AG08396 (cell line): ENCODE measurements around the gene MYH6.
A peak's percentile ranks its signal among the peaks of the same experiment; 100 is the strongest.

ENCODE experiments used
- DNase-seq: peaks from one replicate; pipeline ENCODE4 v3.0.0; 2012; ENCODE audit warnings: low spot score, mixed read lengths

MYH6 gene

GRCh38 chr14:23376482-23377197, 31.4 kb downstream of the MYH6 start, which contains the start of gene CMTM5:
TSS of gene CMTM5 (plus strand) at chr14:23377046. CDS start at chr14:23377252, 206 bp downstream.
- DNase-seq = no peak

GRCh38 chr14:23375527-23376251, 32.4 kb downstream of the MYH6 start:
- no peak for DNase-seq

DNA sequence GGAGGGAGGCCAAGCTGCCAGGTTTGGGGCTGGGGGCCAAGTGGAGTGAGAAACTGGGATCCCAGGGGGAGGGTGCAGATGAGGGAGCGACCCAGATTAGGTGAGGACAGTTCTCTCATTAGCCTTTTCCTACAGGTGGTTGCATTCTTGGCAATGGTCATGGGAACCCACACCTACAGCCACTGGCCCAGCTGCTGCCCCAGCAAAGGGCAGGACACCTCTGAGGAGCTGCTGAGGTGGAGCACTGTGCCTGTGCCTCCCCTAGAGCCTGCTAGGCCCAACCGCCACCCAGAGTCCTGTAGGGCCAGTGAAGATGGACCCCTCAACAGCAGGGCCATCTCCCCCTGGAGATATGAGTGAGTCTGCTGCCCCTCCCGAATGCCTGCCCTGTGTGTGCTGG, 35.0 kb downstream of the MYH6 start:
- DNase-seq = no peak

GRCh38 chr14:23372509-23372908, 35.6 kb downstream of the MYH6 start, which contains the start of gene IL25:
TSS of gene IL25 (plus strand) at chr14:23372809.
- no peak for DNase-seq

DNA sequence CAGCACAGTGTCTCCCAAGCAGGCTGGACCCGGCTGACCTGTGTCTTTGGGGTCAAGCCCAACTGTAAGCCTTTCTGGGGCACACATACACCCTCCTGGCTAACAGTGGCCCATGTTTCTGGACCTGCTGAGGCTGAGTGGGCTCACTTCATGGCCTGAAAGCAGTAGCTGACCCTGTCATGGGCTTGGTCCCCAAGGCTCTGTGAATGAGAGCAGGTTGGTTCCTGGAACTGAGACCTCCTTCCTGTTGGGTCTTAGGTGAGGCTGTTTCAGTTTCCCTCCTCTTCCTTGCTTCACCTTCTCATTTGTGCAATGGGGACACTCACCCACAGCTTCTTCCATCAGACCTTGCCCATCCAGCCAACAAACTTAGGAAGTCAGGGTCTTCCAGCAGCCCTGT, 36.2 kb downstream of the MYH6 start:
- no peak for DNase-seq

DNA sequence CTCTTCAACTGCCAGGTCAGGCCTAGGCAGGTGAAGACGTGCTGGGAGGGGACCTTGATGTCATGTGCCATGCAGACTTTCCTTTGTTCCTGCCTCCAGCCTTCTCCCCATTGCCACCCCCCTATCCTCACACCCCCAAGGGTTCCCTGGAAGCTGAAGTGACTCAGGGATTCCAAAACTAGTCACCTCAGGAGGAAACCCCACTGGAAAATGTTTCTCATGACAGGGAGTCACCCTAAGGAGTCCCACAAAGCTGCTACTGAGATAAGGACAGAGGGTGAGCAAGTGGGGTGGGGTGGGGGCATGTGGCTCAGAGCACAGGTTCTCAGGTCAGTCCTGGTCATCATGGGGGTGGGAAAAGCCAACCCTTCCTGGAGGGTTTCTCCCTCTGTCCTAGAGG, 37.9 kb downstream of the MYH6 start:
- no peak for DNase-seq

DNA sequence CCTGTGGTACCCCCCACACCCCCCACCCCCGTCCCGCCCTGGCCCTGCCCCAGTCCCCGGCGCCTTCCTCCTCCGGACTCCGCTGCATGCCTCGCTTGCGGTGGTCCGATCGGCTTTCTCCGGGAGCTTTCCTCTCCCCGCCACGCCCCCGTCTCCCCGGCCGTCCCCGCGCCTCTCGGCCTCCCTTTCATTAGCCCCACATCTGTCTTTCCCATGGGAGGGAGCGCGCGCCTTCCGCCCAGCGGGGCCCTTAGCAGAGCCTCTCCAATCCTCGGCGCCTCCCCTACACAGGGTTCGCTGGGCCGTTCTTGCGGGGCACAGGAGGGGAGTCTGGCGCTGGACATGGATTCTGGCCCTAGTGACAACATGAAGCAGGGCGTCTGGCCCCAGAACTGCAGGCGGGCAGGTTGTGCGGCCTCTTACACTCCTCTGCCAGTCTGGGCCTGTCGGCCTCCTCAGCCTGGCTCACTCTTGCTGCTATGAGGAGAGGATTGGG, 41.6 kb downstream of the MYH6 start:
- DNase-seq = peak; percentile 77

DNA sequence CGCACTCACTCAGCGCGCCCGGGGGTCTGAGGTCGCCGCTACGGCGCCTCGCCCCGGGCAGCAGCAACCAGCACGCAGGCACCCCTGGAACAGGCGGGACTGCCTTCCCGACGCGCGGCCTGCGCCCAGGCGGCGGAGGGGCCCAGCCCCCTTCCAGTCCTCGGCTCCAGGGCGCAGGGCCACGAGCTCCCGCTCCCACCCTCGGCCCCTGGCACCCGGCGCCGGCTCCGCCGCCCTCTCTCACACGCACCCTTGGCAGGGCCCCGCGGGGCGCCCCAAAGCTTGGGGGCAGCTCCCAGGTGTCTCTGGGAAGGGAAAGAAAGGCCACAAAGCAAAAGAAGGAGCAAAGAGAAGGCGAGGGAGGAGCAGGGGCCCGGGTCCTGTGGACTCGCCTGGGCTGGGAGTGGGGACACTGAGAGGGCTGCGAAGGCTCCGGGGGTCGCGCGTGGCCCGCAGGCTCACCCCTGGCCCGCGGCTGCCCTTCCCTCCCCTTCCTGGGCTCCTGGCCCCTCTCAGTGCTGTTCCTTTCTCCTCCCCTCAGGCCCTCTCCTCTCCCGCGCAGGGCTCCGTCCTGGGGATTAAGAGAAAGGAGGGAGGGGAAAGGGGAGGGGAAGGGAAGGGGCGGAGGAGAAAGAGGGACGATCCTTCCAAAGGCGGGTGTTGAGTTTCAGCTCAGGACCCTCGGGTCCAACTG, 42.2 kb downstream of the MYH6 start:
- DNase-seq = peak; percentile 46

- DNase-seq = peak; percentile 54
These were observed 42.9 kb downstream of the MYH6 start, which contains the start of gene EFS for GRCh38 chr14:23365036-23365731. TSS of gene EFS (minus strand) at chr14:23365172. CDS start at chr14:23365025, 147 bp downstream.

DNA sequence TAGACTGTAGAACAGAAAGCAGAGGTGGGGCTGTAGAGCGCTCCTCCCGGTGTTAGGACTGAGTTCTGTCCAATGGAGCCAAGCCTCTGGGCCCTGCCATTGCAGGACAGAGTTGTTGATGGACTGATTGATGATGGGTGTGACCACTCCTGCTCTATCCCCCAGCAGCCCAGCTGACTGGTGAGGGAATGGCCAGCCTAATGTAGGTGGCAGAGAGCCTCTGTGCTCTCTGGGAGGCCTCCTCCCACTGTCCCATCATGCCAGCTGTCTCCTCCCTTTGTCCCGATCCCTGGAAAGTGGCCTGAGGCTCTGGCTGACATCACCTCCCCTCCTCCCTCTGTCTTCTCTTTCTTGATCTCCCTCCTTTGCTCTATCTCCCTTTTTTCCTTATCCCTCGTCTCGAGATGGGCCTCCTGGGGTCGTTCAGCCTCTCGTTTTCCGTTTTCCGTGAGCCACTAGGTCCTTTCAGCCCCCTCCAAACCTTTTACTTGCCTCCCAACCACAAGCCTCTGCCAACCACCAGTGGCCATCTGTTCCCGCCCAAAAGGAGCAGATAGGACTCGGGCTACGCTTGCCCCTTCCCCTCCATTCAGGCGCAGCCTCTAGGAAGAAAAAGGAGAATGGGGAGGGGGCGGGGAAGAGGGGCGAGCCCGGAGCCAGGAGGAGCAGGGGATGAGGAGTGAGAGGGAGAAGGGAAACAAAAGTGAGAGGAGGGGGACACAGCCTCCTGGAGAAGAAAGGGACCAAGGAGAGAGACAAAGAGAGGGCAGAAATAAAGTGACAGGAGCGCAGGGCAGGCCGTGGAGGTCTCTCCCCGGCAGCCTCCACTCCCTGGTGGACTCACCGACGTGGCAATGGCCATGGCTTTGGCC, 43.7 kb downstream of the MYH6 start:
- DNase-seq = peak; percentile 42

GRCh38 chr14:23362200-23362599, 45.9 kb downstream of the MYH6 start:
- DNase-seq = no peak

DNA sequence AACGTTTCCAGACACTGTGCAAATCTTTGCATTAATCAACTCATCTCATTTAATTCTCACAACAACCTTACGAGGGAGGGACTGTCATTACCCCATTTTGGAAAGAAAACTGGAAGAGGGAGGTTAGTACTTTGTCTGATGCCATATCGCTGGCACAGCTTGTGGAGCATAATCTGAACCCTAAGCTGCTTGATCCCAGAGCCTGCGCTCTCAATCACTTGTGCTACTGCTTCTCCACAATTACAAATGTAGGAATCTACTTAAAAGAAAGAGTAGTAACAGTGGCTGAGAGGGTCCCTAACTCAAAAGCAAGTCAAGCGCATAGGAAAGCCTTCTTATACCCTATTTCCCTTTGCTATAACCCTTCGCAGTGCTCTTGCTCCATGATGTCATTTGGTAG, 46.3 kb downstream of the MYH6 start:
- DNase-seq = no peak

DNA sequence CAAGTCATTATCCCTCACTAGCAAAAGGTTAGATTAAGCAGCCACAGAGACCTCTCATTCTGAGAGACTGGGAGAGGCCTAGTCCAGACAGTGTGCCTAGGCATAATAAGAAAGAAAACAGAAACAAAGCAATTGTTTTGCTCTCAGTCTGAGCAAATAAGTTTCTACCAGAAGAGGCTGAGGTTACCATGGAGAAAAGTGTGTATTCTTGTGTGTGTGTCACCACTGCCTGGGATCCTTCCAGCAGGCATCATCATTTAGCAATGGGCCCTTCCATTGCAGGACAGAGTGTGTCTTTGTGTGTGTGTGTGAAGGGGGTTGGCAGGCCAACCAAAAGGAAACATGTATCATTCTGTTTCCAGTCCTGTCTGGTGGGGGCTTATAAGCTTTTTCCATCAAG, 46.8 kb downstream of the MYH6 start:
- peak; percentile 85 for DNase-seq

- no peak for DNase-seq
These were observed 47.6 kb downstream of the MYH6 start for GRCh38 chr14:23360496-23360895.

DNA sequence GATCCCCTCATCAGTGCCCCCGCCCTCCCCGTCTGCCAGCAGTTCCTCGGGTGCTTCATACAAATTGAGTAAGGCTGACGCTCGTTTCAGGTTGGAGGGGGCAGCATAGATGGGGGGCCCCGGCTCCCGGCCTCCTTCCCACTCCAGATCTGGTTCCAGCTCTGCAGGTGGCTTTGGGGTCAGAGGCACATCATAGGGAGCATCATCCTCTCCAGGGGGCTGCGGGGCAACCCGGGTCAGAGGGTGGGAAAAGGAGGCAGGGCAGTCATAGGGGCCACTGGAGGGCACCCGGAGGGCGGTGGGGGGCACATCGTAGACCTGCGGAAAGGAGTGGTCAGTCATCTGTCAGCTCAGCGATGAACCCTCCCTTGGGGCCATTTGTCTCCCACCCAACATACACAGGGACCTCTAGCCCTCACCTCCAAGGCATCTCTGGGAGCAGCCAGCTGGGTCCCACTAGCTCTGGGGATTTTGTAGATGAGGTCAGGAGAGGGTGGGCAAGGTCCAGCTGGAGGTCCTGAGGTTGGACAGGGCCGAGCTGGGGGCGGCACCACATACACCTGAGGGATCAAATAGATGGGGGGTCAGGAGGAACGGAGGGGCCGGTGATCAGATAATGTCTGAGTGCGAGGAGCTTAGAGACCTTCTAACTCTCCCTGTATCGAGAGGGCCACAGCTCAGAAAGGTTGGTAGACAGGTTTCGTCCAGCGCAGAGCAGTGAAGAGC, 48.2 kb downstream of the MYH6 start:
- DNase-seq = no peak

DNA sequence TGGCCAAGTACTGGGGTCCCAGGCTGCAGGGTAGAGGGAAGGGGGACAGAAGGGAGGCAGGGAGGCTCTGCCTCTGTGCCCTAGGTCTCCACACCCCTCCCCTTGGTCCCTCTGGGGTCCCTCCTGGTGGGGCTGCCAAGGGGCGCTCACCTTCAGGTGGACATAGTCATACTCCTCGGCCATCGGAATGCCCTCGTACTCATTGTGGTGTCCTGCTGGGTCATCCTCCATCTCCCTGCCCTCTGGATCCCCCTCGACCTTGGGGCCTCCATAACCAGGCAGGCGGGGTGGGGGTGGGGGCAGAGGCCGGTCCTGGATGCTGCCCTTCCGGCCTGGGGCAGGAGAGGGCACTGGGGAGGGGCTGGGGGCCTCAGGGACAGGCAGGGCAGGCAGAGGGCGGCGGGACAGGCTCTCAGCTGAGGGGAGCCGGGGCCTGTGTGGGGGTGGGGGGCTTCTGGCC, 48.9 kb downstream of the MYH6 start:
- no peak for DNase-seq

GRCh38 chr14:23358553-23359166, 49.4 kb downstream of the MYH6 start:
- DNase-seq = no peak

- no peak for DNase-seq
These were observed 50.0 kb downstream of the MYH6 start for GRCh38 chr14:23358042-23358441.

GRCh38 chr14:23357261-23357660, 50.8 kb downstream of the MYH6 start:
- no peak for DNase-seq

DNA sequence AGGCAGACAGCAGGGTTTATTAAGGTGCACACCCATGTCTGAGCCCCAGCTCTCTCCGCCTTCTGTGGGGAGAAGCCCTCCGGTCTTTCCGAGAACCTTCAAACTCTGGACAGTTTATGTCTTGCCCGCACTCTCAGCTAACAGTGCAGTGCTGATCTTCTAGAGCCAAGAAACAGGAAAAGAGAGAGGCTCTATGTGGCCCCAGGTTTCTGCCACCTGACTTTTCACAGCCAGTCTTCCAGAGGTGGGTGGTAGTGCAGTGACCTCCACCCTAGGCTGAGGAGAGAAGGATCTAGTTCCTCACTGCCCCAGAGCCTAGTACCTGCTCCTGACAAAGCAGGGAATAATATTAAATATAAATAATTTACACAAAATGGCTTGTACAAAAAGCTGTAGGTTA, 51.4 kb downstream of the MYH6 start:
- DNase-seq = no peak
